OCI-LY1 (cell line): ENCODE results near the gene ARL8A.

ENCODE experiments used
- EZH2 ChIP-seq: fragments of 200-600 bp; sonication (generic), shearing (Covaris generic); IDR thresholded peaks from 2 replicates; pipeline ENCODE4 v1.8.0; 2017; ENCODE audit warnings: borderline replicate concordance, mixed run types, mild to moderate bottlenecking, antibody characterized with exemption, low read length, moderate library complexity, mixed read lengths
- TF ChIP-seq, protein P1 (sequence below): fragments of 200-600 bp; sonication (generic), shearing (Covaris generic); IDR thresholded peaks from 2 replicates; pipeline ENCODE4 v1.5.1; 2017; ENCODE audit warnings: mild to moderate bottlenecking, antibody characterized with exemption, low read length, moderate library complexity, mixed read lengths

DNA sequence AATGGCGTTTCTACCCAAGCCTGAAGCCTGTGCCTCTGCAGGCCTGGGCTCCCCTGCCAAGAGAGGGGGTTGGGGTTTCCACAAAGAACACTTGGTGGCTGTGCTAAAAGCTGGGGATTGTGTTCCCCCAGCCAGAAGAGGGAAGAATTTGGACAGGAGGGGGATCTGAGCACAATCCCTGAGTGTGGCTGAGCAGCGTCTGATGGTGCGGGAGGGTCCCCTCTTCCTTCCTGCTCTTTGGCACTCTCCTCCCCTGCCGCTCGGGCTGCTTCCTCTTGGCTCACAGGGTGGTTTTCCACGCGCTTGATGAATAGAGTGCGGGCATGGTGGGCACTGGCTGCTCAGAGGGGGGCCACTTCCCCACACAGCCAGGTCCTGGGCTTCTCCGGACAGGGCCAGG lies 18.1 kb downstream of the ARL8A start:
- TF ChIP-seq, protein P1, sequence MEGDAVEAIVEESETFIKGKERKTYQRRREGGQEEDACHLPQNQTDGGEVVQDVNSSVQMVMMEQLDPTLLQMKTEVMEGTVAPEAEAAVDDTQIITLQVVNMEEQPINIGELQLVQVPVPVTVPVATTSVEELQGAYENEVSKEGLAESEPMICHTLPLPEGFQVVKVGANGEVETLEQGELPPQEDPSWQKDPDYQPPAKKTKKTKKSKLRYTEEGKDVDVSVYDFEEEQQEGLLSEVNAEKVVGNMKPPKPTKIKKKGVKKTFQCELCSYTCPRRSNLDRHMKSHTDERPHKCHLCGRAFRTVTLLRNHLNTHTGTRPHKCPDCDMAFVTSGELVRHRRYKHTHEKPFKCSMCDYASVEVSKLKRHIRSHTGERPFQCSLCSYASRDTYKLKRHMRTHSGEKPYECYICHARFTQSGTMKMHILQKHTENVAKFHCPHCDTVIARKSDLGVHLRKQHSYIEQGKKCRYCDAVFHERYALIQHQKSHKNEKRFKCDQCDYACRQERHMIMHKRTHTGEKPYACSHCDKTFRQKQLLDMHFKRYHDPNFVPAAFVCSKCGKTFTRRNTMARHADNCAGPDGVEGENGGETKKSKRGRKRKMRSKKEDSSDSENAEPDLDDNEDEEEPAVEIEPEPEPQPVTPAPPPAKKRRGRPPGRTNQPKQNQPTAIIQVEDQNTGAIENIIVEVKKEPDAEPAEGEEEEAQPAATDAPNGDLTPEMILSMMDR: no peak
- TF ChIP-seq EZH2: no peak
